ENCODE measurements around the gene ZNF195. TPM values are rescaled to one million over a fixed set of nuclear protein-coding genes. Genes with fewer than 3 reads are reported as not detected.

ZNF195 gene
- polyA plus RNA-seq, 1 experiment = 10.2 TPM

- Histone ChIP-seq H3K36me3 (ENCODE audit: control insufficient read depth, insufficient read depth, low read length) (peaks cover 9% of the 10 kb centered on the region), H3K27me3 (ENCODE audit: control insufficient read depth, insufficient read depth, low read length) (no peaks in the 10 kb centered on the region), H3K4me3 (ENCODE audit: low read depth, low read length) (no peak overlapping the region)
- CTCF ChIA-PET = interaction anchor here (1.5 kb wide), 1 partner anchor 16 kb away, joined by 4 read pairs; no protein-coding TSS in a partner anchor
- POLR2A ChIA-PET = no interaction called here
- TF ChIP-seq CTCF (IDR thresholded peaks at IDR 0.05; ENCODE audit: insufficient read depth, low read depth, low read length) = no peak
- DNase-seq (ENCODE audit: low read depth) = no peak
These were observed 22.1 kb downstream of the ZNF195 start for GRCh38 chr11:3356858-3357257.

- H3K36me3 ChIP-seq (ENCODE audit: control insufficient read depth, insufficient read depth, low read length) = no peaks in the 10 kb centered on the region; the same call in 1 of the 2 replicates
- no peak for TF ChIP-seq CTCF (IDR thresholded peaks at IDR 0.05; ENCODE audit: insufficient read depth, low read depth, low read length)
- ChIA-PET CTCF (interaction anchor here (1.6 to 2.0 kb wide), 2 partner anchors 11 to 12 kb away, joined by 6 to 7 read pairs; no protein-coding TSS in a partner anchor), POLR2A (no interaction called here)
- DNase-seq (ENCODE audit: low read depth) = no peak
- no peak overlapping the region for H3K4me3 ChIP-seq (ENCODE audit: low read depth, low read length)
- no peaks in the 10 kb centered on the region for H3K27me3 ChIP-seq (ENCODE audit: control insufficient read depth, insufficient read depth, low read length)
These were observed 25.9 kb downstream of the ZNF195 start for GRCh38 chr11:3353066-3353465.

- POLR2A ChIA-PET = no interaction called here
- no peak for TF ChIP-seq CTCF (IDR thresholded peaks at IDR 0.05; ENCODE audit: insufficient read depth, low read depth, low read length)
- CTCF ChIA-PET = no interaction called here
- Histone ChIP-seq H3K36me3 (ENCODE audit: control insufficient read depth, insufficient read depth, low read length) (no peaks in the 10 kb centered on the region), H3K4me3 (ENCODE audit: low read depth, low read length) (no peak overlapping the region), H3K27me3 (ENCODE audit: control insufficient read depth, insufficient read depth, low read length) (no peaks in the 10 kb centered on the region)
- no peak for DNase-seq (ENCODE audit: low read depth)
These were observed 31.8 kb downstream of the ZNF195 start for GRCh38 chr11:3347127-3347526.

GRCh38 chr11:3346587-3346986, 32.4 kb downstream of the ZNF195 start:
- Histone ChIP-seq H3K4me3 (ENCODE audit: low read depth, low read length) (no peak overlapping the region), H3K36me3 (ENCODE audit: control insufficient read depth, insufficient read depth, low read length) (no peaks in the 10 kb centered on the region), H3K27me3 (ENCODE audit: control insufficient read depth, insufficient read depth, low read length) (no peaks in the 10 kb centered on the region)
- ChIA-PET CTCF (interaction anchor here (0.9 kb wide), 1 partner anchor 35 kb away, joined by 4 read pairs; no protein-coding TSS in a partner anchor), POLR2A (no interaction called here)
- no peak for DNase-seq (ENCODE audit: low read depth)
- no peak for TF ChIP-seq CTCF (IDR thresholded peaks at IDR 0.05; ENCODE audit: insufficient read depth, low read depth, low read length)

GRCh38 chr11:3345736-3346135, 33.2 kb downstream of the ZNF195 start:
- H3K27me3 ChIP-seq (ENCODE audit: control insufficient read depth, insufficient read depth, low read length) = no peaks in the 10 kb centered on the region
- no peak for DNase-seq (ENCODE audit: low read depth)
- ChIA-PET CTCF (no interaction called here), POLR2A (no interaction called here)
- no peak overlapping the region for H3K4me3 ChIP-seq (ENCODE audit: low read depth, low read length)
- no peak for TF ChIP-seq CTCF (IDR thresholded peaks at IDR 0.05; ENCODE audit: insufficient read depth, low read depth, low read length)
- no peaks in the 10 kb centered on the region for H3K36me3 ChIP-seq (ENCODE audit: control insufficient read depth, insufficient read depth, low read length)

Data from BJ (cell line).